K562 (cell line): ENCODE data around the gene MARCHF9.

Experiments
- RCOR1 ChIP-seq, 2 experiments: IDR thresholded peaks; 2 replicates each; pipeline ENCODE4 v1.6.1; 2012; ENCODE audit warnings: low read depth in 2 of 2, low read length in 2 of 2, borderline replicate concordance in 1 of 2, improper control_type of control experiment in 1 of 2
- ZNF3 ChIP-seq: fragments of 250-450 bp; sonication (Bioruptor Pico); IDR thresholded peaks from 2 replicates; pipeline ENCODE4 v1.5.0; 2021; ENCODE audit warnings: mild to moderate bottlenecking, moderate library complexity
- TF ChIP-seq, protein P1 (sequence below), 3 experiments: IDR thresholded peaks in 2 of 3; conservative IDR thresholded peaks in 1 of 3; 2 replicates each; pipeline ENCODE4 v1.5.1; 2011 to 2012; ENCODE audit warnings: low read length in 3 of 3, mild to moderate bottlenecking in 3 of 3, control low read depth in 2 of 3, improper control_type of control experiment in 1 of 3, inconsistent platforms in 1 of 3, low read depth in 1 of 3, mixed read lengths in 1 of 3, moderate library complexity in 1 of 3; ENCODE audit not compliant: insufficient read depth in 2 of 3

DNA sequence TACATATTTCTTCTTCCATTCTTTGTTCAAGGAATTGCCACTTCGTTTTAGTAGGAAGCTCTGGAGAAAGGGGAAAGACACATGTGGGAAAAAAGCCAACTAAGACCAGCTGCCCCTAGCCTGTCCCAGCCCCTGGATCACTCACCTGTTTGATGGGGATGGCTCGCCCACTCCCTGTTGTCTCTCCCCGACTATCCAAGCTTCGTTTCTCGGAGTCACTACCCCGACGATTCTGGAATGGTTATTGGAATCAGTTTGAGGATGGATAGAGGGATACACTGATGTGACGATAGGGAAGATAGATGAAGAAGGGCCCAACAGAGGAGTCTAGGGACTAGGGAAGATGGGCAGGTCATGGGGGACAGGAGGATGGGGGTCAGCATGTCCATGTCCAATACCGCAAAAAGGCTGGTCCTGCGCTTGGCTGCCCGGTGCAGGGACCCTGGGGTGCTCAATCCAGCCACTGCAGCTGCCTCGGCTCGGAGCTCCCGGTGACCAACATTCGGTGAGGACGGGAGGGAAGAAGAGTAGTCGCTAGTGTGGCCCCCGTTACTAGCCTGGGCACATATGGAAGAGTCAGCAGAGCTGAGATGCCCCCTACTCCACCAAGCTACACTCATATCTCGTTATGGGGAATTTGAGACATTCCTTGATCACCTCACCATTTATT lies 23.4 kb upstream of the MARCHF9 start:
- no peak for TF ChIP-seq ZNF3 (CRISPR knock-in tag)
- TF ChIP-seq RCOR1 (IDR thresholded peaks at IDR 0.05; ENCODE audit: borderline replicate concordance in 1 of 2, low read depth in 2 of 2, low read length in 2 of 2): no peak
- TF ChIP-seq, protein P1, sequence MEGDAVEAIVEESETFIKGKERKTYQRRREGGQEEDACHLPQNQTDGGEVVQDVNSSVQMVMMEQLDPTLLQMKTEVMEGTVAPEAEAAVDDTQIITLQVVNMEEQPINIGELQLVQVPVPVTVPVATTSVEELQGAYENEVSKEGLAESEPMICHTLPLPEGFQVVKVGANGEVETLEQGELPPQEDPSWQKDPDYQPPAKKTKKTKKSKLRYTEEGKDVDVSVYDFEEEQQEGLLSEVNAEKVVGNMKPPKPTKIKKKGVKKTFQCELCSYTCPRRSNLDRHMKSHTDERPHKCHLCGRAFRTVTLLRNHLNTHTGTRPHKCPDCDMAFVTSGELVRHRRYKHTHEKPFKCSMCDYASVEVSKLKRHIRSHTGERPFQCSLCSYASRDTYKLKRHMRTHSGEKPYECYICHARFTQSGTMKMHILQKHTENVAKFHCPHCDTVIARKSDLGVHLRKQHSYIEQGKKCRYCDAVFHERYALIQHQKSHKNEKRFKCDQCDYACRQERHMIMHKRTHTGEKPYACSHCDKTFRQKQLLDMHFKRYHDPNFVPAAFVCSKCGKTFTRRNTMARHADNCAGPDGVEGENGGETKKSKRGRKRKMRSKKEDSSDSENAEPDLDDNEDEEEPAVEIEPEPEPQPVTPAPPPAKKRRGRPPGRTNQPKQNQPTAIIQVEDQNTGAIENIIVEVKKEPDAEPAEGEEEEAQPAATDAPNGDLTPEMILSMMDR (IDR thresholded peaks at IDR 0.05 in 2 of 3, conservative IDR thresholded peaks at IDR 0.05 in 1 of 3; ENCODE audit: insufficient read depth in 2 of 3, low read depth in 1 of 3, low read length in 3 of 3): no peak
